ENCODE results near the gene UBE2V1. TPM values are rescaled to one million over a fixed set of nuclear protein-coding genes. Genes with fewer than 3 reads are reported as not detected.

UBE2V1 gene
- polyA plus RNA-seq, 2 of the 4 experiments (the other 2 are of a cell fraction) = 129 to 141 TPM

- TF ChIP-seq, protein P1, sequence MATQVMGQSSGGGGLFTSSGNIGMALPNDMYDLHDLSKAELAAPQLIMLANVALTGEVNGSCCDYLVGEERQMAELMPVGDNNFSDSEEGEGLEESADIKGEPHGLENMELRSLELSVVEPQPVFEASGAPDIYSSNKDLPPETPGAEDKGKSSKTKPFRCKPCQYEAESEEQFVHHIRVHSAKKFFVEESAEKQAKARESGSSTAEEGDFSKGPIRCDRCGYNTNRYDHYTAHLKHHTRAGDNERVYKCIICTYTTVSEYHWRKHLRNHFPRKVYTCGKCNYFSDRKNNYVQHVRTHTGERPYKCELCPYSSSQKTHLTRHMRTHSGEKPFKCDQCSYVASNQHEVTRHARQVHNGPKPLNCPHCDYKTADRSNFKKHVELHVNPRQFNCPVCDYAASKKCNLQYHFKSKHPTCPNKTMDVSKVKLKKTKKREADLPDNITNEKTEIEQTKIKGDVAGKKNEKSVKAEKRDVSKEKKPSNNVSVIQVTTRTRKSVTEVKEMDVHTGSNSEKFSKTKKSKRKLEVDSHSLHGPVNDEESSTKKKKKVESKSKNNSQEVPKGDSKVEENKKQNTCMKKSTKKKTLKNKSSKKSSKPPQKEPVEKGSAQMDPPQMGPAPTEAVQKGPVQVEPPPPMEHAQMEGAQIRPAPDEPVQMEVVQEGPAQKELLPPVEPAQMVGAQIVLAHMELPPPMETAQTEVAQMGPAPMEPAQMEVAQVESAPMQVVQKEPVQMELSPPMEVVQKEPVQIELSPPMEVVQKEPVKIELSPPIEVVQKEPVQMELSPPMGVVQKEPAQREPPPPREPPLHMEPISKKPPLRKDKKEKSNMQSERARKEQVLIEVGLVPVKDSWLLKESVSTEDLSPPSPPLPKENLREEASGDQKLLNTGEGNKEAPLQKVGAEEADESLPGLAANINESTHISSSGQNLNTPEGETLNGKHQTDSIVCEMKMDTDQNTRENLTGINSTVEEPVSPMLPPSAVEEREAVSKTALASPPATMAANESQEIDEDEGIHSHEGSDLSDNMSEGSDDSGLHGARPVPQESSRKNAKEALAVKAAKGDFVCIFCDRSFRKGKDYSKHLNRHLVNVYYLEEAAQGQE (IDR thresholded peaks at IDR 0.05) = no peak
Measured at GRCh38 chr20:50144362-50144761, 31.4 kb upstream of the UBE2V1 start (continued).

DNA sequence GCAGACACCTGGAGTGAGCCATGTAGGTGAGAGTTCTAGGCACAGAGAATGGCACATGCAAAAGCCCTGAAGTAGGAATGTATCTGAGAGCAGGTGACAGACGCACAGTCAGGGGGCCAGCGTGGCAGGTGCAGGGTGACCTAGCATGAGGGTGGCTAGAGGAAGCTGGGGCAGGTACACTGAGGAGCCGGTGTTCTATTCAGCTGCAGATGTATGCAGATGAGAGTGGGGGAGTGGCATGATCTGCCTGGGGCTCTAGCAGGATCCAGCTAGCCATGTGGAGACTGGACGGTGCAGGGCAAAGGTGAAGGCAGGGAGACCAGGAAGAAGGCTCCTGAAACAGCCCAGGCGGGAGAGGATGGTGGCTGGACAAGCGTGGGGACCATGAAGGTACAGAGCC is 29.9 kb upstream of the UBE2V1 start:
- WGBS (ENCODE audit: missing lambda C conversion rate) = 77% methylated on average over 6 of the region's 6 CpGs
- TF ChIP-seq FOSL2 (IDR thresholded peaks at IDR 0.05) (no peak), FOSL2 (CRISPR knock-in tag; IDR thresholded peaks at IDR 0.05) (no peak), POLR2AphosphoS2 (conservative IDR thresholded peaks at IDR 0.05; ENCODE audit: low read length) (no peak), ZFP36 (IDR thresholded peaks at IDR 0.05; ENCODE audit: borderline replicate concordance, partially characterized antibody) (no peak), CHD2 (IDR thresholded peaks at IDR 0.05; ENCODE audit: low read length, partially characterized antibody) (no peak), RCOR1 (IDR thresholded peaks at IDR 0.05; ENCODE audit: low read depth, low read length) (no peak), SREBF2 (IDR thresholded peaks at IDR 0.05) (no peak), MYC (IDR thresholded peaks at IDR 0.05; ENCODE audit: borderline replicate concordance, low read length) (no peak), NPAS2 (CRISPR knock-in tag; IDR thresholded peaks at IDR 0.05; ENCODE audit: borderline replicate concordance) (no peak)
- Histone ChIP-seq H3K4me3 (no peak overlapping the region), H3K9me3 (no peaks in the 10 kb centered on the region), H3K4me2 (peak overlapping the region; percentile 74; the same call in 2 of the 3 replicates), H3K4me1 (peaks cover 87% of the 10 kb centered on the region), H3K27ac (peak overlapping the region; percentile 91 to 95)
- ATAC-seq (no peak), FAIRE-seq (no peak), DNase-seq (ENCODE audit: low read depth in 1 of 2, low spot score in 1 of 2) (no peak)
- POLR2A ChIA-PET = no interaction called here
- CTCF ChIA-PET = interaction anchor here (0.5 to 9.6 kb wide), 6 partner anchors 10 to 58 kb away, joined by 3 to 123 read pairs (median 4); partner anchors contain the start of gene PEDS1

DNA sequence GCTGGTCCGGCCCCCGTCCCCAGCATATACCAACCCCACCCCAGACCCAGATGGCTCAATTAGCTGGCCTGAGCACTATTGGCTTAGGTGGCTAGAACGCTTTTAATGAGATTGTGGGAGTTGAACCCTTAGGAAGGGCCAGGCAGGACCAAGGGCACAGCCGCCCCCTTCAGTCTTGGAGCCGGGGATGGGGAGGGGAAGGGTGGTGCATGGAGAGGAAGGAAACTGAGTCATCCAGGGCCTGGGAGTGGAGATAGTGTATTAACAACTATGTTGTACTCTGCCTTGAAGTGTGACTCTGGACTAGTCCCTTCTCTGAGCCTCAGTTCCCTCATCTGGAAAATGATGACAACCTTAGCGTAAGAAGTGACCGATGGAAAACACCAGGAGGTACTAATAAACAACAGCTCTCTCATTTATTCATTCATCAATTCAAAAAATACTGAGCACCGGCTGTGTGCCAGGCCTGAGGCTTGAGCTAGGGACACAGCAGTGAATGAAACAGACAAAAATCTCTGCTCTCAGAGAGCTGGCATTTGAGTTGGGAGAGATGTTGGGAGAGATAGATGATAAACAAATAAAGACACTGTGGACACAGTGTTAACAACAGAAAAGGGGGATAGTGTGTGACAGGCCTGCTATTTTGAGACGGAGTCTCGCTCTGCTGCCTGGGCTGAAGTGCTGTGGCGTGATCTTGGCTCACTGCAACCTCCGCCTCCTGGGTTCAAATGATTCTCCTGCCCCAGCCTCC is 29.0 kb upstream of the UBE2V1 start:
- WGBS (ENCODE audit: missing lambda C conversion rate) = 92% methylated on average over 12 of the region's 12 CpGs
- ChIA-PET POLR2A (no interaction called here), CTCF (interaction anchor here (0.6 to 9.6 kb wide), 5 partner anchors 13 to 39 kb away, joined by 3 to 123 read pairs (median 4); no protein-coding TSS in a partner anchor)
- H3K4me1 ChIP-seq = peaks cover 92% of the 10 kb centered on the region
- ATAC-seq = no peak
- no peaks in the 10 kb centered on the region for H3K9me3 ChIP-seq
- DNase-seq (ENCODE audit: low read depth in 1 of 2, low spot score in 1 of 2) = no peak
- H3K27ac ChIP-seq = peak overlapping the region; percentile 0 to 95; a peak in 4 of 6 replicates
- FAIRE-seq = no peak
- no peak overlapping the region for H3K4me2 ChIP-seq
- TF ChIP-seq TP53 (CRISPR knock-in tag; IDR thresholded peaks at IDR 0.05) (no peak), SREBF2 (IDR thresholded peaks at IDR 0.05) (no peak), SMC3 (IDR thresholded peaks at IDR 0.05) (no peak), POLR2A (IDR thresholded peaks at IDR 0.05; ENCODE audit: low read length) (no peak), NFE2L2 (conservative IDR thresholded peaks at IDR 0.05; ENCODE audit: low read length) (no peak)
- TF ChIP-seq, protein P2, sequence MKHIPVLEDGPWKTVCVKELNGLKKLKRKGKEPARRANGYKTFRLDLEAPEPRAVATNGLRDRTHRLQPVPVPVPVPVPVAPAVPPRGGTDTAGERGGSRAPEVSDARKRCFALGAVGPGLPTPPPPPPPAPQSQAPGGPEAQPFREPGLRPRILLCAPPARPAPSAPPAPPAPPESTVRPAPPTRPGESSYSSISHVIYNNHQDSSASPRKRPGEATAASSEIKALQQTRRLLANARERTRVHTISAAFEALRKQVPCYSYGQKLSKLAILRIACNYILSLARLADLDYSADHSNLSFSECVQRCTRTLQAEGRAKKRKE (CRISPR knock-in tag; IDR thresholded peaks at IDR 0.05; ENCODE audit: low read depth) = no peak
- TF ChIP-seq, protein P3, sequence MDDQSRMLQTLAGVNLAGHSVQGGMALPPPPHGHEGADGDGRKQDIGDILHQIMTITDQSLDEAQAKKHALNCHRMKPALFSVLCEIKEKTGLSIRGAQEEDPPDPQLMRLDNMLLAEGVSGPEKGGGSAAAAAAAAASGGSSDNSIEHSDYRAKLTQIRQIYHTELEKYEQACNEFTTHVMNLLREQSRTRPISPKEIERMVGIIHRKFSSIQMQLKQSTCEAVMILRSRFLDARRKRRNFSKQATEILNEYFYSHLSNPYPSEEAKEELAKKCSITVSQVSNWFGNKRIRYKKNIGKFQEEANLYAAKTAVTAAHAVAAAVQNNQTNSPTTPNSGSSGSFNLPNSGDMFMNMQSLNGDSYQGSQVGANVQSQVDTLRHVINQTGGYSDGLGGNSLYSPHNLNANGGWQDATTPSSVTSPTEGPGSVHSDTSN (IDR thresholded peaks at IDR 0.05) = no peak
- no peak overlapping the region for H3K4me3 ChIP-seq
